ENCODE measurements around the gene KIAA1549.

Gene KIAA1549

DNA sequence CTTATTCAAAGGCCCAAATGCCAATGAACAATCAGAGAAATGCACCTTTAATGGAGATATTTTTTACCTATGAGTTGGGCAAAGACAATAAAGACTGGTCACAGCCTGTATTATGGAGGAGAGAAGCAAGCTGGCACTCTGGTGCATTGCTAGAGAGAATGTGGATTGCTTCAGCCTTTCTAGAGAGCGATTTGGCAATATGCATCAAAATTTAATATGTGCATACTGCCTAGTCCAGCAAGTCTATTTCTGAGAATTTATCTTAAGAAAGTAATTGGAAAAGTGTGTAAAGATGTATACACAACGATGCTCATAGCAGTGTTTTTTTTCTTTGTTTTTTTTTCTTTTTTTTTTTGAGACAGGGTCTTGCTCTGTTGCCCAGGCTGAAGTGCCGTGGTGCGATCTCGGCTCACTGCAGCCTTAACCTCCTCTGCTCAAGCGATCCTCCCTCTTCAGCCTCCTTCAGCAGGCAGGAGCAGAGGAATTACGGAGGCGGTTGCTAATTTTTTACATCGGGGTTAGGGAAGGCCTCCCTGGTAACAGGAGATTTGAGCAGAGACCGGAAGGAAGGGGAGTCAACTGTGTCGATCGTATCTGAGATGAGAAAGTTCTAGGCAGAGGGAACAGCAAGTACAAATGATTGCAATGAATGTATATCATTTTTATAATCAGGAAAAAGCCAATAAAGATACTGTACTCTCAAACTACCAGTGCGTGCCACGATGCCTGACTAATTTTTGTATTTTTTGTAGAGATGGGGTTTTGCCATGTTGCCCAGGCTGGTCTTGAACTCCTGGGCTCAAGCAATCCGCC lies 16.4 kb downstream of the KIAA1549 start:
- TF ChIP-seq, protein P1, sequence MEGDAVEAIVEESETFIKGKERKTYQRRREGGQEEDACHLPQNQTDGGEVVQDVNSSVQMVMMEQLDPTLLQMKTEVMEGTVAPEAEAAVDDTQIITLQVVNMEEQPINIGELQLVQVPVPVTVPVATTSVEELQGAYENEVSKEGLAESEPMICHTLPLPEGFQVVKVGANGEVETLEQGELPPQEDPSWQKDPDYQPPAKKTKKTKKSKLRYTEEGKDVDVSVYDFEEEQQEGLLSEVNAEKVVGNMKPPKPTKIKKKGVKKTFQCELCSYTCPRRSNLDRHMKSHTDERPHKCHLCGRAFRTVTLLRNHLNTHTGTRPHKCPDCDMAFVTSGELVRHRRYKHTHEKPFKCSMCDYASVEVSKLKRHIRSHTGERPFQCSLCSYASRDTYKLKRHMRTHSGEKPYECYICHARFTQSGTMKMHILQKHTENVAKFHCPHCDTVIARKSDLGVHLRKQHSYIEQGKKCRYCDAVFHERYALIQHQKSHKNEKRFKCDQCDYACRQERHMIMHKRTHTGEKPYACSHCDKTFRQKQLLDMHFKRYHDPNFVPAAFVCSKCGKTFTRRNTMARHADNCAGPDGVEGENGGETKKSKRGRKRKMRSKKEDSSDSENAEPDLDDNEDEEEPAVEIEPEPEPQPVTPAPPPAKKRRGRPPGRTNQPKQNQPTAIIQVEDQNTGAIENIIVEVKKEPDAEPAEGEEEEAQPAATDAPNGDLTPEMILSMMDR (IDR thresholded peaks at IDR 0.05; ENCODE audit: control insufficient read depth, insufficient read depth, low read depth, low read length, missing control alignments), result no peak
- no peak overlapping the region for H3K4me3 ChIP-seq (ENCODE audit: control insufficient read depth, low read depth, low read length)
- DNase-seq (ENCODE audit: low read depth), result no peak

DNA sequence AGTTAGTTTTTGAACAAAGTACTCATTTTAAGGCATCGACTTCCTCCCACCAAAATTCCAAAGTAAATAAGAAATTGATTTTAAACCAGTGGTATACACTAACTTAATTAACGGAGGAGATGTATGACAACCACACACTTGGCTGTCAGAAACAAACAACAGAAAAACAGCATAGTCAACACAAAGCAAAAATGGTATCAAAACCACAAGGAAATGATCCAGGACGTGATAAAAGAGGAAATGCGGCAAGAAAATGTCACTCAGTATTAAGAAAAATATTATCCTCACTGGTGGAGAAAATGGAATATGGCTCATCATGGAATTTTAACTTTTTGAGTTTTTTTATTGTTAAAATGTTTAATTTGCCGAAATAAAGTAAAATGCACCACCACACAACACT lies 17.5 kb downstream of the KIAA1549 start:
- H3K4me3 ChIP-seq (ENCODE audit: control insufficient read depth, low read depth, low read length), result no peak overlapping the region
- DNase-seq (ENCODE audit: low read depth), result no peak
- TF ChIP-seq, protein P1 (IDR thresholded peaks at IDR 0.05; ENCODE audit: control insufficient read depth, insufficient read depth, low read depth, low read length, missing control alignments), result no peak

DNA sequence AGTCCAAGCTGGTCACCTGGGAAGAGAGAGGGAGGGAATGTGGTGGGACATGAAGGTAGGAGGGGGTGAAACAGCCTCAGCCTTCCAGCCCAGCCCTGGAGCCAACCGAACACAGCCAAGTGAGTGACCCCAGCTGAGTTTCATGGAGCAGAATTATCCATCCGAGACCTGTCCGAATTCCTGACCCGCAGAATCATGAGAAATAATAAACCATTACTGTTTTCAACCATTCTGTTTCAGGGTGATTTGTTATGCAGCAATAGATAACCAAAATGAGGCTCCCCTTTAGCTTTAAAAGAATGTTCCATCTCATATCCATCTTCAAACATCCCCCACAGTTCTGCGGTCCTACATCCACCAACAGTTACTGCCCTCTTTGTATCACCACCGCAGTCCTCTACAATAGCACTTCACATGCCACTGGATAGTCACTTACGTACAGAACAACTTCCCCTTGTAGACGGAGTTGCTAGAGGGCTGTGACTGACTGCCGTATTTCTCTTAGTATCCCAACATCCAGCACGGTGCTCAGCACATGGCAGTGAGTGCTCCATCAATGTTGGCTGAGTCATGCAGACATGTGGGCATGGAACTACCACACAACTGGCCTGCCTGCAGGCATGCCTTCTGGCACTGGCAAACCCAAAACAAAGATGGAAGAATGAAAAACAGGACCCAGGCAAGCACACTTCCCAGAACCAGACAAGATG lies 18.5 kb downstream of the KIAA1549 start:
- TF ChIP-seq, protein P1 (IDR thresholded peaks at IDR 0.05; ENCODE audit: control insufficient read depth, insufficient read depth, low read depth, low read length, missing control alignments), result no peak
- no peak overlapping the region for H3K4me3 ChIP-seq (ENCODE audit: control insufficient read depth, low read depth, low read length)
- no peak for DNase-seq (ENCODE audit: low read depth)

DNA sequence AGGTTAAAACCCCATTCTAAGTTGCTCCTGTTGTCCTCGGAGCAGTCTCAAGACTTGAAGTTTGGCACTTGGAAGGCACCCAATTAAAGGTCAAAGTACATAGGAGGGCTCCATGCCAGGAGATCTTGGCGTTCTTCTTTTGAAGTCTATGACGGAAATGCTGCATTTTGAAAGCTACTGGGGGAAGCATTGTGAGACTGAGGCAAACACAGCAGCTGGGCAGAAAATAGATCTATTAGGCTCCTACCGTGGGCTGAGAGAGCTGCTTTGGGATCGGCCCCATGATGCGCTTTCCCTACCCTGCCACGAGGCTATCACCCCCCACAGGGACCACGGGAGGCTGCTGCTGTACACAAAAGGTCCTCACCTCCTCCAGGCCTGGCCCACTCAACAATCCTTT lies 20.0 kb downstream of the KIAA1549 start:
- no peak for DNase-seq (ENCODE audit: low read depth)
- TF ChIP-seq, protein P1 (IDR thresholded peaks at IDR 0.05; ENCODE audit: control insufficient read depth, insufficient read depth, low read depth, low read length, missing control alignments), result no peak
- no peak overlapping the region for H3K4me3 ChIP-seq (ENCODE audit: control insufficient read depth, low read depth, low read length)

DNA sequence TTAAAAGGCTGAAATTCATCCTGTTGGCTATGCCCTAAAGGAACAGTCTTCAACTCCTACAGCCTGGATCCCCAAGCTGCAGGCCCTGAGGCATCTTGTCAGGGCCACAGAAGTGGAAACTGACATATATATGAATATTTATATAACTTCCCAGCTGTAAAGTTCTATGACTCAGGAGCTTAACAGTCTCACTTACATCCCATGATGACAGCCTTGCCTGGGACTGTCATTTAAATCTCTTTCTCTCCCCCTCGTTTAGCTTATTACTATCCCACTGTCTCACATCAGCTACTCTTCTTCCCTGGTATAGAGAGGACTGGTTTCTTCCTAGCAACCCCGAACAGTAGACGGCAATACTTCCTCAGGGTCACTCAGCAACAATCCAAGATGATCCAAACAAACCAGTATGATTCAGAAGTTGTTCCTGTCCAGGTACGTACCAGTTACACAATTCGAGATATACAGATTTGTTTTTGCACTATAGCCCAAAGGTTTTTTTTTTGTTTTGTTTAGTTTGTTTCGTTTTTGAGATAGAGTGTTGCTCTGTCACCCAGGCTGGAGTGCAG lies 22.7 kb downstream of the KIAA1549 start:
- DNase-seq (ENCODE audit: low read depth), result no peak
- TF ChIP-seq, protein P1 (IDR thresholded peaks at IDR 0.05; ENCODE audit: control insufficient read depth, insufficient read depth, low read depth, low read length, missing control alignments), result no peak

DNA sequence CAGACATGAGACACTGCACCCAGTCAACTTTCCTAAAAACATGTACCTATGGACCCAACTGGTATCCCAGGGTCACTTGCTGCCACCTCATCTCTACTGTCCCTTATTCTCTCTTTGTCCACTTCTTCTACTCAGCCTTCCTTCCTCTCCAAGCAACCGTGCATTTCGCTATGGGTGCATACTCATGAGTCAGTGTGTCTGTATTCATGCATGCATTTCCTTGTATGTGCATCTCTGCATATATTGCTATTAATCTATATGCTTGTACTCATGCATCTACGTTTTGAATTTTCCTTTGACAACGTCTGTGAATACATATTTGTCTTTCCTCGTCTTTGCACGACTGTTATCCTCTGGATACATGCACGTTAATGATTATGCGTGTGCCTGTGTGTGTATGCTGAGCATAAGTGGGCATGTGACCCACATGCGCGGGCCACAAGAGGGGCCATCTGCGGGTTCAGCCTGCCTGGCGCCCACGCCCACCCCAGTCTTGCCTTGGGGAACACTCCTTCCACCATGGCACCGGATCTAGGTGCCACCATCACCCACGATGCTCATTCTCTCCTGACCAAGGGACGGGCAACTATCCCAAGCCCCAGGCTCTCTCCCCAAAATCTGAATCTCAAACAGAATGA lies 23.3 kb downstream of the KIAA1549 start:
- H3K4me3 ChIP-seq (ENCODE audit: control insufficient read depth, low read depth, low read length), result no peak overlapping the region
- no peak for DNase-seq (ENCODE audit: low read depth)
- TF ChIP-seq, protein P1 (IDR thresholded peaks at IDR 0.05; ENCODE audit: control insufficient read depth, insufficient read depth, low read depth, low read length, missing control alignments), result no peak

More for the DNA sequence above, 22.7 kb downstream of the KIAA1549 start:
- H3K4me3 ChIP-seq (ENCODE audit: control insufficient read depth, low read depth, low read length), result no peak overlapping the region

Measured in AG09309 (cell line).